Kidney (tissue), 14 donors: ENCODE data around the gene NTNG2. TPM values are rescaled to one million over a fixed set of nuclear protein-coding genes. Genes with fewer than 3 reads are reported as not detected.

ENCODE experiments used
- DNase-seq, 5 donors: peaks; one replicate each; pipeline ENCODE4 v3.0.0-alpha.2; 2013 to 2020
- FAIRE-seq: peaks from 2 replicates; lab custom pipeline; 2012; peaks lifted over from hg19 to GRCh38; lab: Jason Lieb, UNC
- H3K27ac ChIP-seq, 2 donors: one replicate each; pipeline ENCODE4 v1.7.0; 2013; ENCODE audit warnings: low read depth in 2 of 2, low read length in 2 of 2, inconsistent platforms in 1 of 2
- H3K27me3 ChIP-seq: one replicate; pipeline ENCODE4 v1.7.1; 2013; ENCODE audit warnings: low read length, inconsistent platforms; ENCODE audit not compliant: control insufficient read depth, insufficient read depth
- H3K36me3 ChIP-seq, 3 donors: one replicate each; pipeline versions ENCODE4 v1.7.0 to v1.7.1; 2013; ENCODE audit warnings: low read length in 3 of 3, control low read depth in 1 of 3, inconsistent platforms in 1 of 3; ENCODE audit not compliant: insufficient read depth in 3 of 3, control insufficient read depth in 2 of 3
- H3K4me1 ChIP-seq, 3 donors: one replicate each; pipeline versions ENCODE4 v1.7.0 to v1.7.1; 2013; ENCODE audit warnings: low read length in 3 of 3, inconsistent platforms in 1 of 3, low read depth in 1 of 3; ENCODE audit not compliant: control insufficient read depth in 2 of 3, insufficient read depth in 2 of 3
- H3K4me3 ChIP-seq, 3 donors: one replicate each; pipeline versions ENCODE4 v1.7.0 to v1.8.1; 2013; ENCODE audit warnings: low read length in 3 of 3, control low read depth in 1 of 3, inconsistent platforms in 1 of 3
- H3K9ac ChIP-seq, 3 donors: one replicate each; pipeline versions ENCODE4 v1.7.0 to v1.7.1; 2013; ENCODE audit warnings: low read length in 3 of 3, control low read depth in 1 of 3, inconsistent platforms in 1 of 3
- H3K9me3 ChIP-seq, 3 donors: one replicate each; pipeline versions ENCODE4 v1.7.0 to v1.7.1; 2013; ENCODE audit warnings: low read length in 3 of 3, control low read depth in 1 of 3, inconsistent platforms in 1 of 3; ENCODE audit not compliant: control insufficient read depth in 2 of 3, insufficient read depth in 1 of 3
- CTCF ChIP-seq: IDR thresholded peaks from 3 replicates; pipeline ENCODE4 v1.5.1; 2012; ENCODE audit warnings: mild to moderate bottlenecking, moderate library complexity, borderline replicate concordance; ENCODE audit not compliant: insufficient read depth; ENCODE audit errors: extremely low read depth
- intact Hi-C: fragments of 100-400 bp; cut with DNase I; formaldehyde crosslinking; loops from one replicate; pipeline ENCODE4 v1.11.1; 2022
- polyA plus RNA-seq: library from polyadenylated mRNA; stranded (reverse); fragments of 350-450 nt; fragmentation: Illumina TruSeq; extraction: RNeasy Lipid Tissue Mini Kit (QIAGEN cat#74804); gene quantifications from one replicate; pipeline ENCODE4 v1.2.3, GENCODE V29; 2014; ENCODE audit warnings: low read depth, low replicate concordance; ENCODE audit not compliant: insufficient read depth
- total RNA-seq: library from RNA; stranded (reverse); fragmentation: NEBNext Ultra II Directional; extraction: Animal tissue kit (Norgen Biotek cat#: 25700); gene quantifications from one replicate; pipeline ENCODE4 v1.2.1, GENCODE V29; 2021
- donor health status: control.
- donor health status: control.
- donor health status: control.
- donor health status: control.
- donor health status: control.
- donor health status: DM: yes; HTN: yes; CAD: no.
- donor health status: Normal renal cell carcinoma (clear cell type).

Gene NTNG2
- total and polyA plus RNA-seq, 2 donors from 2014 or later, result 0.54 to 2.2 TPM

- Histone ChIP-seq H3K4me3 (no peak overlapping the region), H3K9me3 (no peaks in the 10 kb centered on the region), H3K27me3 (no peaks in the 10 kb centered on the region), H3K27ac (no peak overlapping the region), H3K4me1 (peaks cover 0 to 5% (median 0%) of the 10 kb centered on the region in 3 donors), H3K36me3 (no peaks in the 10 kb centered on the region), H3K9ac (no peak overlapping the region)
- TF ChIP-seq CTCF, result no peak
- DNase-seq (peak in 1 of 5 donors; percentile 77), FAIRE-seq (no peak)
- intact Hi-C loops, result loop anchor here (10.0 kb wide), 1 partner anchor 473 kb away; no protein-coding TSS in a partner anchor
Measured at GRCh38 chr9:132238026-132238972, 76.4 kb downstream of the NTNG2 start.

GRCh38 chr9:132238992-132239391 lies 77.1 kb downstream of the NTNG2 start:
- Histone ChIP-seq H3K9me3 (no peaks in the 10 kb centered on the region), H3K27ac (no peak overlapping the region), H3K4me1 (peaks cover 0 to 5% (median 0%) of the 10 kb centered on the region in 3 donors), H3K27me3 (no peaks in the 10 kb centered on the region), H3K36me3 (no peaks in the 10 kb centered on the region), H3K4me3 (no peak overlapping the region), H3K9ac (no peak overlapping the region)
- FAIRE-seq, result no peak
- peak in 1 of 5 donors; percentile 73 for DNase-seq
- TF ChIP-seq CTCF, result no peak
- intact Hi-C loops, result loop anchor here (10.0 kb wide), 1 partner anchor 474 kb away; no protein-coding TSS in a partner anchor

- no peak for TF ChIP-seq CTCF
Measured at GRCh38 chr9:132239518-132239917, 77.7 kb downstream of the NTNG2 start.

More at GRCh38 chr9:132239518-132239917, 77.7 kb downstream of the NTNG2 start:
- intact Hi-C loops, result loop anchor here (10.0 kb wide), 1 partner anchor 475 kb away; no protein-coding TSS in a partner anchor
- Histone ChIP-seq H3K27me3 (no peaks in the 10 kb centered on the region), H3K27ac (no peak overlapping the region), H3K4me1 (peaks cover 0 to 7% (median 0%) of the 10 kb centered on the region in 3 donors), H3K36me3 (no peaks in the 10 kb centered on the region), H3K9ac (no peak overlapping the region), H3K4me3 (no peak overlapping the region), H3K9me3 (no peaks in the 10 kb centered on the region)
- DNase-seq, result peak in 1 of 5 donors; percentile 67
- FAIRE-seq, result no peak
